Tibial nerve (tissue), 4 donors: Measurements from ENCODE around the gene PARD3B. TPM values are rescaled to one million over a fixed set of nuclear protein-coding genes. Genes with fewer than 3 reads are reported as not detected.

Source experiments
- DNase-seq, 2 donors: peaks; one replicate each; pipeline ENCODE4 v3.0.0-alpha.2; 2019; ENCODE audit warnings: low spot score in 2 of 2
- H3K27ac ChIP-seq, 4 donors: fragments of 200-600 bp; sonication (generic) in 3 of 4; one replicate each; pipeline ENCODE4 v1.5.1; 2017 to 2019; ENCODE audit warnings: mild to moderate bottlenecking in 1 of 4
- H3K27me3 ChIP-seq, 2 donors: fragments of 200-600 bp; sonication (generic) in 1 of 2; one replicate each; pipeline versions ENCODE4 v1.5.1 to v1.6.0; 2017 to 2019
- H3K36me3 ChIP-seq, 3 donors: fragments of 200-600 bp; sonication (generic); one replicate each; pipeline ENCODE4 v1.5.1; 2018 to 2019
- H3K4me1 ChIP-seq, 4 donors: fragments of 200-600 bp; sonication (generic) in 3 of 4; one replicate each; pipeline ENCODE4 v1.5.1; 2017 to 2019
- H3K4me3 ChIP-seq, 4 donors: fragments of 200-600 bp; sonication (generic) in 3 of 4; one replicate each; pipeline ENCODE4 v1.5.1; 2017 to 2019; ENCODE audit warnings: mild to moderate bottlenecking in 1 of 4, moderate library complexity in 1 of 4
- H3K9me3 ChIP-seq, 4 donors: fragments of 200-600 bp; sonication (generic) in 3 of 4; one replicate each; pipeline ENCODE4 v1.5.1; 2017 to 2019
- EP300 ChIP-seq, 2 donors: sonication (generic); formaldehyde crosslinking; IDR thresholded peaks; one replicate each; pipeline ENCODE4 v1.6.1; 2017; ENCODE audit warnings: antibody characterized with exemption in 2 of 2, mild to moderate bottlenecking in 1 of 2
- POLR2A ChIP-seq, 2 donors: fragments of 450-650 bp; IDR thresholded peaks; one replicate each; pipeline ENCODE4 v1.6.1; 2017; ENCODE audit warnings: antibody characterized with exemption in 2 of 2, mild to moderate bottlenecking in 2 of 2, moderate library complexity in 2 of 2
- WGBS, 2 donors: methylation state at CpG; one replicate each; pipeline ENCODE4 v1.1.5; 2018; 5-methylcytosine and 5-hydroxymethylcytosine counted together
- total RNA-seq, 4 donors: library from RNA; depleted of rRNA; stranded (reverse); fragments of >200 nt; gene quantifications; one replicate each; pipeline ENCODE4 v1.1.0, GENCODE V29; 2016
- TF ChIP-seq, protein P1 (sequence below), 5 experiments: fragments of 200-600 bp in 3 of 5; fragments of 450-650 bp in 2 of 5; sonication (generic) in 3 of 5; IDR thresholded peaks; one replicate each; pipeline ENCODE4 v1.5.1; 2016 to 2019; ENCODE audit warnings: antibody characterized with exemption in 5 of 5, mild to moderate bottlenecking in 3 of 5, moderate library complexity in 2 of 5

Gene PARD3B
- total RNA-seq, 4 donors from 2014 or later, result 47.4 to 101 (median 64.8) TPM

DNA sequence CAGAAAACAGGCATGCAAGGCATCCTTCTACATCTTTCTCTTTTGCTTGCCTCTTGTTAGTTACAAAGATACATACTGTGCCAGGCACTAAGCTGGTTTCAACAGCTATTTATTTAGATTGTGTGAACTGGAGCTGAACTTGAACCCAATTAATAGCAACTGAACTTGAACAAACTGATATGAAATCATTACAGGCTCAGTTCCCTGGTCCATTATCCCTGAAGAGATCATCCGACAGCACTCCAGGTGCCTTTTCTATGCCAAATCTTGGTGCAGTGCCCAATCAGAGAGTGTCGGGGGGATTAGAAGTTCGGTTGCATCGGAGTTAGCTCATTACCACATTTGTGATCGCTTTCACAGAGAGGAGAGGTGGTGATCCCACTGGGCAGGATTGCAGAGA is 477.6 kb downstream of the PARD3B start:
- no peak for TF ChIP-seq POLR2A (IDR thresholded peaks at IDR 0.05)
- no peak for TF ChIP-seq EP300 (IDR thresholded peaks at IDR 0.05)
- TF ChIP-seq, protein P1, sequence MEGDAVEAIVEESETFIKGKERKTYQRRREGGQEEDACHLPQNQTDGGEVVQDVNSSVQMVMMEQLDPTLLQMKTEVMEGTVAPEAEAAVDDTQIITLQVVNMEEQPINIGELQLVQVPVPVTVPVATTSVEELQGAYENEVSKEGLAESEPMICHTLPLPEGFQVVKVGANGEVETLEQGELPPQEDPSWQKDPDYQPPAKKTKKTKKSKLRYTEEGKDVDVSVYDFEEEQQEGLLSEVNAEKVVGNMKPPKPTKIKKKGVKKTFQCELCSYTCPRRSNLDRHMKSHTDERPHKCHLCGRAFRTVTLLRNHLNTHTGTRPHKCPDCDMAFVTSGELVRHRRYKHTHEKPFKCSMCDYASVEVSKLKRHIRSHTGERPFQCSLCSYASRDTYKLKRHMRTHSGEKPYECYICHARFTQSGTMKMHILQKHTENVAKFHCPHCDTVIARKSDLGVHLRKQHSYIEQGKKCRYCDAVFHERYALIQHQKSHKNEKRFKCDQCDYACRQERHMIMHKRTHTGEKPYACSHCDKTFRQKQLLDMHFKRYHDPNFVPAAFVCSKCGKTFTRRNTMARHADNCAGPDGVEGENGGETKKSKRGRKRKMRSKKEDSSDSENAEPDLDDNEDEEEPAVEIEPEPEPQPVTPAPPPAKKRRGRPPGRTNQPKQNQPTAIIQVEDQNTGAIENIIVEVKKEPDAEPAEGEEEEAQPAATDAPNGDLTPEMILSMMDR (IDR thresholded peaks at IDR 0.05), result no peak
- Histone ChIP-seq H3K27me3 (no peaks in the 10 kb centered on the region), H3K36me3 (no peaks in the 10 kb centered on the region), H3K4me3 (no peak overlapping the region), H3K9me3 (no peaks in the 10 kb centered on the region), H3K27ac (no peak overlapping the region), H3K4me1 (peaks cover 0 to 23% (median 0%) of the 10 kb centered on the region in 4 donors)
- no peak for DNase-seq
- WGBS, 2 donors, result 84 to 89% methylated on average over 5 of the region's 5 CpGs

DNA sequence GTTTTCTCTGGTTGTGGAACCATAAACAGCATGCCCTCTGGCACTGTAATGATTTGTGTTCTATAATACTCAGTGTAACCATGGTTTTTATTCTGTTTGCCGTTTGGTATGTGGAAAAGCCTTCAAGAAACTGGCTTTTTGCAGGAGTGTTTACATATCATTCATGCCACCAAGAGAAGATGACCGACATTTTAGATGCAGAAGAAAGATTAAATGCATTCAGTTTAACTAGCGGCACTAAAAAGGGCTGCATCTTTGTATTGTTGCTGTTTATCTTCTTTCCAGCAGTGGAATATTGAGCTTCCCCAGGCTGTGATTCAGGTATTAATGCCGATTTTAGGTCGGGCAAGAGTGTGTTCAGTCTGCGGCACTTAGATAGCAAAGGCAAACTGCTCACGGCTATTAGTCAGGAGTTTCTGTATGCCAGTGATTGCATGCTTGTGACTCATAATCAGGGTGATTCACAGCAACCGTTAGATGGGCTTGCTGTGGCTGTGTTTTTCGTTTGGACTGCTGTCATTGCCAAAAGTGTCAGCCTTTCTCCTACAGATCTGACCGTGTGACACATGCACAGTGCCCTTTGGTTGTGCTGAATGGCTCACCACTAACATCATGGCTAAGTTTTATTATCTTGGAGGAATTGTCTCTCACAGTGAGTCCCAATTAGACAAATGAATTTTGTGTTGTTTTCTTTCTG is 479.7 kb downstream of the PARD3B start:
- peaks cover 0 to 23% (median 0%) of the 10 kb centered on the region in 4 donors for H3K4me1 ChIP-seq
- H3K9me3 ChIP-seq, result no peaks in the 10 kb centered on the region
- H3K27me3 ChIP-seq, result no peaks in the 10 kb centered on the region
- H3K36me3 ChIP-seq, result no peaks in the 10 kb centered on the region
- TF ChIP-seq, protein P1 (IDR thresholded peaks at IDR 0.05), result no peak
- no peak for TF ChIP-seq POLR2A (IDR thresholded peaks at IDR 0.05)
- peak in 1 of 2 donors; percentile 72 for TF ChIP-seq EP300 (IDR thresholded peaks at IDR 0.05)
- WGBS, 2 donors, result 42 to 43% methylated on average over 10 of the region's 10 CpGs
- peak in 1 of 2 donors; percentile 34 for DNase-seq
- peak overlapping the region in 3 of 4 donors; percentile 5 to 83 (median 60) for H3K27ac ChIP-seq
- H3K4me3 ChIP-seq, result no peak overlapping the region

DNA sequence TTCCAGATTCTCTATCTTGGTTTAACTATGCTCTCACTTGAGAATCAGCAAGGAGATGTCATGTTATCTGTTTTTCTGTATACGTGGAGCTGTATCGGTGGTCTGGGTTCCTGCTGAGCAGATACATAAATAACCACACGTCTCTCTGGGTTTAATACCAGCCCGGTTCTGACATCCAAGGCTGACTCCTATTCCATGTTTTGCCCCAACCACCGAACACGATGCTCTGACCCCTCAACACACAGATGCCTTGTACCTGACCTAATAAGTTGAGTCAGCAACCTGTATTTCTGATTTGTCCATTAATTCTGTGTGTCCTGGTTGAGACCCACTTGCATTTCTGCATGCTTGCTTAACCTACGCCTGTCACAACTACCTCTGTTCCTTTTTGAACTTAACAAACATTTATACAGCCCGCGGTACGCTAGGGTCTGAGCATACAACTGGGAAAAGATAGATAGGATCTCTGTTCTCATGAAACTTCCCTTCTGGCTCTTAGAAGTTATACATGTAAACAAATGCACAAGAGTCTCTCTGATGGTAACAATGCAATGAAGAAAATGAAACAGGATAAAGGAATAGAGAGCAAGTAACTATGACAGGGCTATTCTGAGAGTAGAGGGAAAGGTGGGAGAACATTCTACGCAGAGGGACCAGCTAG is 480.4 kb downstream of the PARD3B start:
- no peak overlapping the region for H3K4me3 ChIP-seq
- 72 to 79% methylated on average over 11 of the region's 11 CpGs for WGBS, 2 donors

DNA sequence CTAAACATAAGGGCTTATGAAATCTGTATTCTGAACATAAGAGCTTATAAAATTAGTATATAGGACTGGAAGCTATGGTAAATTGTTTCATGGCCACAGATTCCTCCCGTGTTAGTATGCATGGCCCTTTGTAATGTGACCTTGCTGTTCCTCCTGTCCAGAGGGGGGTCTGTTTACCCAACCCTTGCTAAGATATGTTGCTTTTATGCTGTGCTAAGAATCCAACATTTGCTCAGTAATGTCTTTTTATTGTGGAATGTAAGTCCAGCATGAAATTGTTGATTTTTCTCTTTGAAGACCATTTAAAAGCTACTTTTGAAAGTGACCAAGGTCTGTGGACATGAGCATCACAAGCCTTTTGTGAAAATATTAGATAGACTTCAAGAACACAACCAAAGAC is 485.4 kb downstream of the PARD3B start:
- TF ChIP-seq POLR2A (IDR thresholded peaks at IDR 0.05) (no peak), EP300 (IDR thresholded peaks at IDR 0.05) (no peak)
- TF ChIP-seq, protein P1 (IDR thresholded peaks at IDR 0.05), result no peak
- DNase-seq, result no peak
- Histone ChIP-seq H3K36me3 (no peaks in the 10 kb centered on the region), H3K4me3 (no peak overlapping the region), H3K4me1 (peaks cover 0 to 16% (median 0%) of the 10 kb centered on the region in 4 donors), H3K9me3 (no peaks in the 10 kb centered on the region), H3K27me3 (no peaks in the 10 kb centered on the region), H3K27ac (no peak overlapping the region)
- 75 to 78% methylated on average over 1 of the region's 1 CpG for WGBS, 2 donors

More for the DNA sequence above, 480.4 kb downstream of the PARD3B start:
- H3K27me3 ChIP-seq, result no peaks in the 10 kb centered on the region
- no peak for TF ChIP-seq POLR2A (IDR thresholded peaks at IDR 0.05)
- TF ChIP-seq, protein P1 (IDR thresholded peaks at IDR 0.05), result no peak
- no peak for TF ChIP-seq EP300 (IDR thresholded peaks at IDR 0.05)
- H3K9me3 ChIP-seq, result no peaks in the 10 kb centered on the region
- peak overlapping the region in 3 of 4 donors; percentile 5 to 83 (median 60) for H3K27ac ChIP-seq
- H3K4me1 ChIP-seq, result peaks cover 0 to 23% (median 0%) of the 10 kb centered on the region in 4 donors
- no peak for DNase-seq
- no peaks in the 10 kb centered on the region for H3K36me3 ChIP-seq

DNA sequence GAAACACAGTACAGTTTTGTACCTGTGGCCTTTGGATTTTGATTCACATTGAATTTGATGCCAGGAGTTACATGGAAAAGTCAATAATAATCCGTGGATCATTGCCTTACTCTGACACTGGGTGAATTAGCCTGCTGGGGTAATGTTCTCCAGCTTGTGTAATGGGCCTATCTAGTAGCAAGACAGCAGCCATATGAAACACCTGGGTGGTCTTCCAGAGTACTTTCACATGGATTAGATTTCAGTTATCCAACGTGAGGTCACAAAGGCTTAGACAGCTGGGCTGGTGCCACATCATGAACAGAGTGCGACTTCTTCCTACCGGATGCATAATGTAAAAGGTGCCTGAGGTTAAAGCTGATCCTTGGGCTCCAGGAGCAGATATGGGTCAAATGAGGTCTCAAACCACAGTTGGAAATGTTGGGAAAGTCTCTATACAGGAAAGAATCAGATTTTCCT is 486.8 kb downstream of the PARD3B start:
- no peaks in the 10 kb centered on the region for H3K36me3 ChIP-seq
- H3K27me3 ChIP-seq, result no peaks in the 10 kb centered on the region
- no peak for DNase-seq
- no peak overlapping the region for H3K4me3 ChIP-seq
- 49 to 71% methylated on average over 4 of the region's 4 CpGs for WGBS, 2 donors
- no peak overlapping the region for H3K27ac ChIP-seq
- H3K4me1 ChIP-seq, result peaks cover 0 to 11% (median 0%) of the 10 kb centered on the region in 4 donors
- TF ChIP-seq, protein P1 (IDR thresholded peaks at IDR 0.05), result no peak
- TF ChIP-seq EP300 (IDR thresholded peaks at IDR 0.05) (no peak), POLR2A (IDR thresholded peaks at IDR 0.05) (no peak)
- H3K9me3 ChIP-seq, result no peaks in the 10 kb centered on the region
